Kidney (tissue), 22 donors: Measurements from ENCODE around the gene FAR1. TPM values are rescaled to one million over a fixed set of nuclear protein-coding genes. Genes with fewer than 3 reads are reported as not detected.
"Not testable (repeated sequence)": the region's sequence is repeated elsewhere in the genome, so short reads cannot be mapped to it uniquely, and the experiment has no call there.

Source experiments
- DNase-seq, 5 donors: peaks; one replicate each; pipeline ENCODE4 v3.0.0-alpha.2; 2013 to 2020
- FAIRE-seq: peaks from 2 replicates; lab custom pipeline; 2012; peaks lifted over from hg19 to GRCh38; lab: Jason Lieb, UNC
- H3K27ac ChIP-seq, 2 donors: one replicate each; pipeline ENCODE4 v1.7.0; 2013; ENCODE audit warnings: low read depth in 2 of 2, low read length in 2 of 2, inconsistent platforms in 1 of 2
- H3K27me3 ChIP-seq: one replicate; pipeline ENCODE4 v1.7.1; 2013; ENCODE audit warnings: low read length, inconsistent platforms; ENCODE audit not compliant: control insufficient read depth, insufficient read depth
- H3K36me3 ChIP-seq, 3 donors: one replicate each; pipeline versions ENCODE4 v1.7.0 to v1.7.1; 2013; ENCODE audit warnings: low read length in 3 of 3, control low read depth in 1 of 3, inconsistent platforms in 1 of 3; ENCODE audit not compliant: insufficient read depth in 3 of 3, control insufficient read depth in 2 of 3
- H3K4me1 ChIP-seq, 3 donors: one replicate each; pipeline versions ENCODE4 v1.7.0 to v1.7.1; 2013; ENCODE audit warnings: low read length in 3 of 3, inconsistent platforms in 1 of 3, low read depth in 1 of 3; ENCODE audit not compliant: control insufficient read depth in 2 of 3, insufficient read depth in 2 of 3
- H3K4me3 ChIP-seq, 3 donors: one replicate each; pipeline versions ENCODE4 v1.7.0 to v1.8.1; 2013; ENCODE audit warnings: low read length in 3 of 3, control low read depth in 1 of 3, inconsistent platforms in 1 of 3
- H3K9ac ChIP-seq, 3 donors: one replicate each; pipeline versions ENCODE4 v1.7.0 to v1.7.1; 2013; ENCODE audit warnings: low read length in 3 of 3, control low read depth in 1 of 3, inconsistent platforms in 1 of 3
- H3K9me3 ChIP-seq, 3 donors: one replicate each; pipeline versions ENCODE4 v1.7.0 to v1.7.1; 2013; ENCODE audit warnings: low read length in 3 of 3, control low read depth in 1 of 3, inconsistent platforms in 1 of 3; ENCODE audit not compliant: control insufficient read depth in 2 of 3, insufficient read depth in 1 of 3
- CTCF ChIP-seq: IDR thresholded peaks from 3 replicates; pipeline ENCODE4 v1.5.1; 2012; ENCODE audit warnings: mild to moderate bottlenecking, moderate library complexity, borderline replicate concordance; ENCODE audit not compliant: insufficient read depth; ENCODE audit errors: extremely low read depth
- intact Hi-C: fragments of 100-400 bp; cut with DNase I; formaldehyde crosslinking; loops from one replicate; pipeline ENCODE4 v1.11.1; 2022
- long read RNA-seq, 10 donors: library from polyadenylated mRNA in 1 of 10; unstranded in 1 of 10; transcript quantifications; one replicate each; pipeline ENCODE4 v2.0.0 and lab custom pipeline, GENCODE V29; 2021 to 2026
- polyA plus RNA-seq: library from polyadenylated mRNA; stranded (reverse); fragments of 350-450 nt; fragmentation: Illumina TruSeq; extraction: RNeasy Lipid Tissue Mini Kit (QIAGEN cat#74804); gene quantifications from one replicate; pipeline ENCODE4 v1.2.3, GENCODE V29; 2014; ENCODE audit warnings: low read depth, low replicate concordance; ENCODE audit not compliant: insufficient read depth
- total RNA-seq: library from RNA; stranded (reverse); fragmentation: NEBNext Ultra II Directional; extraction: Animal tissue kit (Norgen Biotek cat#: 25700); gene quantifications from one replicate; pipeline ENCODE4 v1.2.1, GENCODE V29; 2021
- donor health status: control.
- donor health status: control.
- donor health status: control.
- donor health status: control.
- donor health status: control.
- donor health status: DM: yes; HTN: yes; CAD: no.
- donor health status: Normal renal cell carcinoma (clear cell type).

Gene FAR1
- 53.7 TPM for total RNA-seq
- 12.6 TPM for polyA plus RNA-seq
- long read RNA-seq, donor 1, full-length matches to known transcripts: 14 of 14 reads
- long read RNA-seq, donor 1, partial matches to known transcripts: 0 of 14 reads
- long read RNA-seq, donor 1, other reads (novel, unspliced or antisense): 0 of 14 reads
- long read RNA-seq, donor 2, full-length matches to known transcripts: 12 of 12 reads
- long read RNA-seq, donor 2, partial matches to known transcripts: 0 of 12 reads
- long read RNA-seq, donor 2, other reads (novel, unspliced or antisense): 0 of 12 reads
- long read RNA-seq, donor 3, full-length matches to known transcripts: 14 of 14 reads
- long read RNA-seq, donor 3, partial matches to known transcripts: 0 of 14 reads
- long read RNA-seq, donor 3, other reads (novel, unspliced or antisense): 0 of 14 reads
- long read RNA-seq, donor 4, full-length matches to known transcripts: 16 of 21 reads
- long read RNA-seq, donor 4, partial matches to known transcripts: 5 of 21 reads
- long read RNA-seq, donor 4, other reads (novel, unspliced or antisense): 0 of 21 reads
- long read RNA-seq, donor 5, full-length matches to known transcripts: 2 of 2 reads
- long read RNA-seq, donor 5, partial matches to known transcripts: 0 of 2 reads
- long read RNA-seq, donor 5, other reads (novel, unspliced or antisense): 0 of 2 reads
- long read RNA-seq, donor 6, full-length matches to known transcripts: 10 of 10 reads
- long read RNA-seq, donor 6, partial matches to known transcripts: 0 of 10 reads
- long read RNA-seq, donor 6, other reads (novel, unspliced or antisense): 0 of 10 reads
- long read RNA-seq, donor 7, full-length matches to known transcripts: 13 of 20 reads
- long read RNA-seq, donor 7, partial matches to known transcripts: 1 of 20 reads
- long read RNA-seq, donor 7, other reads (novel, unspliced or antisense): 6 of 20 reads
- long read RNA-seq, donor 8, full-length matches to known transcripts: 10 of 10 reads
- long read RNA-seq, donor 8, partial matches to known transcripts: 0 of 10 reads
- long read RNA-seq, donor 8, other reads (novel, unspliced or antisense): 0 of 10 reads
- long read RNA-seq, donor 9, full-length matches to known transcripts: 2 of 8 reads
- long read RNA-seq, donor 9, partial matches to known transcripts: 6 of 8 reads
- long read RNA-seq, donor 9, other reads (novel, unspliced or antisense): 0 of 8 reads
- long read RNA-seq, donor 10, full-length matches to known transcripts: 7 of 7 reads
- long read RNA-seq, donor 10, partial matches to known transcripts: 0 of 7 reads
- long read RNA-seq, donor 10, other reads (novel, unspliced or antisense): 0 of 7 reads

GRCh38 chr11:13668102-13668956, at the start of gene FAR1:
Gene FAR1, plus strand, starts transcription at chr11:13668668. Its CDS starts 26,098 bp downstream, at chr11:13694766.
- no peaks in the 10 kb centered on the region for H3K9me3 ChIP-seq
- peaks cover 0 to 9% (median 3%) of the 10 kb centered on the region in 3 donors for H3K4me1 ChIP-seq
- H3K27ac ChIP-seq: peak within 1 kb of the TSS; percentile 57 to 77
- intact Hi-C loops: no loop called here
- DNase-seq (peak; percentile 99 to 100 (median 99)), FAIRE-seq (peak; percentile 92)
- no peaks in the 10 kb centered on the region for H3K27me3 ChIP-seq
- H3K36me3 ChIP-seq: no peaks in the 10 kb centered on the region
- H3K9ac ChIP-seq: peak within 1 kb of the TSS; percentile 76 to 86 (median 77)
- peak within 1 kb of the TSS; percentile 81 to 86 (median 86) for H3K4me3 ChIP-seq
- peak; percentile 54 for TF ChIP-seq CTCF

GRCh38 chr11:13620063-13620462, 48.4 kb upstream of the FAR1 start:
- no peaks in the 10 kb centered on the region for H3K36me3 ChIP-seq
- H3K27ac ChIP-seq: no peak overlapping the region
- FAIRE-seq: no peak
- H3K9me3 ChIP-seq: peaks cover 0 to 2% (median 0%) of the 10 kb centered on the region in 3 donors
- intact Hi-C loops: no loop called here
- no peaks in the 10 kb centered on the region for H3K4me1 ChIP-seq
- no peaks in the 10 kb centered on the region for H3K27me3 ChIP-seq
- no peak overlapping the region for H3K9ac ChIP-seq
- DNase-seq: no peak
- H3K4me3 ChIP-seq: no peak overlapping the region
- TF ChIP-seq CTCF: no peak

- H3K9ac ChIP-seq, H3K27ac ChIP-seq, DNase-seq, H3K9me3 ChIP-seq, H3K27me3 ChIP-seq, FAIRE-seq, H3K4me1 ChIP-seq, intact Hi-C loops, H3K36me3 ChIP-seq, H3K4me3 ChIP-seq: not testable (repeated sequence)
Observed at GRCh38 chr11:13626818-13627217, 41.6 kb upstream of the FAR1 start.

GRCh38 chr11:13628634-13629033, 39.8 kb upstream of the FAR1 start:
- H3K36me3 ChIP-seq, H3K27me3 ChIP-seq, H3K4me3 ChIP-seq, FAIRE-seq, intact Hi-C loops, DNase-seq, H3K4me1 ChIP-seq, H3K27ac ChIP-seq, H3K9ac ChIP-seq, H3K9me3 ChIP-seq: not testable (repeated sequence)
